Right forelimb (tissue), 1 donor: Measurements from ENCODE around the gene PDGFD.

Experiments
- DNase-seq: peaks from one replicate; pipeline ENCODE4 v3.0.0-alpha.2; 2018

PDGFD gene

DNA sequence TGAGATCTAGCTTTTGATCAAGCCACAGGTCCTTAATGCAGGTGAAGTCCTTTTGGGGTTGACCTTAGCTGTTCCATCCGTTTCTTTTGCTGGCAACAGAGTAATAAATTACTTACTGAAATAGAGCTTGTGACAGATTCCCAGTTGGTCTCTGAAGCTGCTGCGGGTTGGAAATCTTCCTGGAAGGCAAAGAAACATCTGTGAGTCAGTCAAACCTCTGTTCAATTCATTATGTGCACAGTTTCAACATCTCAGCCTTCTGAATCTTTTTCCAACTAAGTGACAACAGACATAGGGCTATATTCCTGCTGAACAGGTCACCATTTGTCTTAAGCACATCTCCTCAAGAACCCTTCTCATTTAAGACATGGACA, 216.4 kb downstream of the PDGFD start:
- DNase-seq = no peak

DNA sequence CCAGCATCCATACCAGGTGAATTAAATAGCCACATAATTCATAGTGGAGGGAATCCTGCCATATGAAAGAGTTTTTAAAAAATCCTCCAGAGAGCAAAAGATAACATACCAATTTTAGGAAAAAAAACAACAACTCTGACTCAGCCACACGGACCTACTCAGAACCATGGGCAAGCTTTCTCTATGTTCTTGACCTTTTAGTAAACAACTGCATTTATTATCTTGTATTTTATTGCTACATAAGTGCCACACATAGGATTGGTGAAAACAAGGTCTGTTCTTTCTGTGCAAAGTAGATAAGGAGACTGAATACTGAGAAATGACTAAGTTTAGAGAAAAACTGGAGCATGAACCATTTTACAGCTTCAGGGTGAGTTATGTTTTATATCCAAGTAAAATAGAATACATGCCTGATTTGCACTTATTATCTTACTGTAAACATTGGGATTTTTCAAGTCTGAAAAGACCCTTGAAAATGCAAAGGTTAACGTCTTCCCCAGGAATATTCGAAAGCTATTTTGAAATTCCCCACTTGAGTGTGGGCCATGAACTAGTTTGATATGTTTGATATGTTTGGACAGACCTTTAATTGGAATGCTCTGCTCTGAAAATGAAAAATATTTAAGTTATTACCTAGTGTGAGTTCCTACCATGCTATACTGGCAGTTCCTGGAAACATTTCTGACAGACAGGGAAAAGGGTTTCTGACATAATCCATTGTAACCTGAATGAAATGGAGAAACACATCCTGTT, 217.0 kb downstream of the PDGFD start:
- no peak for DNase-seq

DNA sequence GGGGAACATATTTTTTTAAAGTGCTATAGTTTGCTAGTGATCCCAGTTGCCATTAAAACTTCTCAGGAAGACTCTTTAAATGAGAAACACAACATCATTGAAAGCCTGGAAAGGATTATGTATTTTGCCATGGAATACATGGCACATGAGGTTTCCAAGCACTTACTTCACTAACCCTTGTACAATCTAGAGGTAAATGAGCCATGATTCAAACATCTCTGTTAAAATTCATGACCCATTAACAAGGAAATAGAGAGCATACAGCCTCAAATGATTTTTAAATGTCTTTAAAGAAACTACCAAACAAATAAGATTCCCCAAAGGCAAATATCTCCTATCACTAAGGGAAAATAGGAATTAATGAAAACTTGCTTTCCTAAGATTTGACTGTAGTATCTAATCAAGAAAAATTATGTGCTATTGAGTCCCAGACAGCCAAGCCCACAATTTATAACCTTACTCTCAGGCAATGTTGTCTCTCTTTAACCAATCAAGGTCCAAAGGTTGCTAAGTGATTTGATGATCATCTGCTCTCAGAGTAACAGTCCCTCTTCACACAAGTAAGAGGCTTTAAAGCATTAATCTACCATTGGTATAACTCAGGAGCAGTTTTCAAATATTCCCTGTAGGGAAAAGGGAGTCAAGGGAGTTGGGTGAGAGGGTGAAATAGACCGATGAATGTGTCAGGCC, 219.6 kb downstream of the PDGFD start:
- no peak for DNase-seq

DNA sequence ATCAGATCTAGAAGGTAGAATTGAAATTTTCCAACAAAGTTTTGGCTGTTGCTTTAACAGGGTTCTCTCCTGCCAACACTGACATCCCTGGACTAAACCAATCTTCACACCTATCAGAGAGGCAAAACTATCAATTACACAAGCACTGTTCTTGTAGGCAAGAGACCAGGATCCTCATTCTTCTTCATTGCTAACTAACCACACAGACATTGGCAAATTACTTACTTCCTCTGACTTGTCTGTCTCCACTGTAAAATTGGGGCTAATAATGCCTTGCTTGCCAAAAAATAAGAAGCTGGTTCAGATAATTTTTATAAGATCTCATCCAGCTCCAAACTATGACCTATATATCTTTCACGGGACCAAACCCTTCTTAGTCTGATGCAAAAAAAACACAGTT, 221.3 kb downstream of the PDGFD start:
- DNase-seq = no peak

DNA sequence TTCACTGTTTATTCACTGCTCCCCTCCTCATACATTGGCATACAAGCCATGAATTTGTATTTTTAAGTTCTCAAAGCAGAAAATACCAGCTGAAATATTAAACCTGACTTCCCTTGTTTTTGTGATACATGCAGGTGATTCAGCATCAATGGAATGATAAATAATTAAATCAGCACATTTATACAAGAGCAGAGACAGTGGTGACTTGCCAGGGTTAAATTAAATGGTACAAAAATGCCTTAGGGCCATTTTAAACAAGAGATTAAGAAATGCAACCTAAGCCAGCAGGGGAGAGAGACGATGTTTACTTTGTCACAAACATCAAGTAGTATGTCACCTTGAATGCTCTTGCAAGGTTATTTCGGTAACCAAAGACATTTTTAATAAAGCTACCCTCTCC, 223.4 kb downstream of the PDGFD start:
- DNase-seq = no peak

DNA sequence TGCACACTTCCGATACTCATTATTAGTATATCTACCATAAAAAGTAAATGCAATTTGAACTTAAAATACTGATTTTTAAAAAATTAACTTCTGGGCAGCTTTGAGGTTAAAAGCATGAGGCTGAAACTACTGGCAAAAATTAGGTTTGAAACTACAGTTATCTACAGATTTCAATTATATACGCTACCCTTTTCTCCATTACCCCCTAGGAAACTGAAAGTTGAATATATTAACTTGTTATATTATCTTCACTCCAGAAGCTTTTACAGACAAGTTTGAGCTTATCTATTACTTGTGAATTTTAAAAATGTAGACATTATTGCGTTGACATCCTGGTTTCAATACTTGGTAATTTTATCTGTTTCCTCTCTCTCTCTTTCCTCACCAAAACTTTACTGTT, 224.3 kb downstream of the PDGFD start:
- DNase-seq = no peak

DNA sequence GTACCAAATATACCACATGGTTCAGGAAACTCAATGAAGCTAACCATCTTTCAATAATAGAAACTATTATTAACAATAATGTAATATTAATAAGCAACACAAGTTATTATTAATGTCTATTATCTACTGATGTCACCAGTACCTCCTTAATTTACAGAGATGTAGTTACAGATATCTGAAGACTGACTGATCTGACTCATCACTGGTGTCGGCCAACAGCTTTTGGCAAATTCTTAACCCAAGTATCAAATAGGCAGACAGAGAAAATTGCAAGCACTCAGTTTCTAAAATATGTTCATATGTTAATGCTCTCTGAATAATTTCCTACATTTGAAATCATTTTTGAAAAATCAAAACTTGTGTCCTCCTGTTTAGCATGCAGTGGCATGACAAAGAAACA, 227.9 kb downstream of the PDGFD start:
- no peak for DNase-seq

DNA sequence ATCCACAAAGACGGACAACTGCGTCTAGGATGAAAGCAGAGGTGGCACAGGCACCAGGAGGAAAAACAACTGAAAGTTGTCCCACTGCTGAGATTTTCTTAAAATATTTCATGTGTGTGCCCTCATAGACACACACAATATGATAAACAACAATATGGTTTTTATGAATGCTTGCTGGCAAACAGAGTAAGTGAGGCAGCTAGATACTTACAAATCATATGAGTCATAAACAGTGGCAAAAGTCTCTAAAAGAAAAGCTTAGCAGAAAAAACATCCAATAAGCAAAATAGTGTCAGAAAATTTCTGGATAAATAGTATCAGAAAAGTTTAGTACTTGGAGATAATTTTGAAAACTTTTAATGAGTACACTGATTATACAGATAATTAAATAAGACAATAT, 228.7 kb downstream of the PDGFD start:
- DNase-seq = no peak

DNA sequence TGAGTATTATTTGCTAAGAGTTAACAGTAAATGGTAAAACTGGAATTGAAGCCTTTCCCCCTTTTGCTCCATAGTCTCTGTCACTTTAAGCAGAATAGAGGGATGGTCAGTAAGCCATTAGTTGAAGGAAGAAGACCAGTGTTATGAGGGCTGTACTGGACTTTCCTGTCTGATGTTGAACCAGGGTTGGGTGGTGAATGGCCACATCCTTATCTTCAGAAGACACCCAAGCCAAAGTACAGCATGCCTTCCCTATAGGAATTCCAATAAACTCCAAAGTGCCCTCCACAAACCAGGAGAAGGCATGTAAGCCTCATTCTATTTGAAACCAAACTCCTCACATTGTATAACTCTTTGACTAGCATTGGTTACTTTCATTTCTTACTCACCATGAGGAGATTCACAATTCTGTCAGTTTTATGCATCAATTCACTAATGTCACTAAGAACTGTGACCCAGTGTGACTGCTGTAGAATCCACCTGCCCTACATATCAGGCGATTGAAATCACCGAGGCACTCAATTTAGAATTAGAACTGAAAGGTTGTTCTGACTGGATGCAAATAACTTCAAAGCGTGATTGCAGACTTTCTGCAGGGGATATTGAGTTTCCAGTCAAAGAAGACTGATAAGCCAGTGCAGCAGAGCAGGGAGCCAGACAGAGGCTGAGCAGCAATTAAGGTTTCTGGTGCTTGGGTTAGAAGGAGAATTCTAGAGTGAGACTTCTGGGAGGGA, 234.6 kb downstream of the PDGFD start:
- DNase-seq = no peak

DNA sequence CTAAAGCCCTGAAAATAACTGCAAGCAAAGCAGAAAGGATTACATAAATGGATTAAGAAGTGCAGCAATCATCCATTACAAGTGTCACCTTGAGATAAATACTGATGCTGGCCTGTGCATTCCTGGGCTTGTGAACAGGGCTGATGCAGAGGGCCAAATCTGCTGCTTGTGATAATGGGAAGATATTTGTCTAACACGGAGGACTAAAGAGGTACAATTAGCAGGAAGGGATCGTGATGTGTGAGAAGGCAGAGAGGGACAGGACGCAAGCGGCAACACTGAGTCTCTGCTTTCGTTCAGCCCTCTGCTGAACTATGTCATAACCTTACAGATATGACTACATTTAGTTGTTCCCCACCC, 235.2 kb downstream of the PDGFD start:
- no peak for DNase-seq

DNA sequence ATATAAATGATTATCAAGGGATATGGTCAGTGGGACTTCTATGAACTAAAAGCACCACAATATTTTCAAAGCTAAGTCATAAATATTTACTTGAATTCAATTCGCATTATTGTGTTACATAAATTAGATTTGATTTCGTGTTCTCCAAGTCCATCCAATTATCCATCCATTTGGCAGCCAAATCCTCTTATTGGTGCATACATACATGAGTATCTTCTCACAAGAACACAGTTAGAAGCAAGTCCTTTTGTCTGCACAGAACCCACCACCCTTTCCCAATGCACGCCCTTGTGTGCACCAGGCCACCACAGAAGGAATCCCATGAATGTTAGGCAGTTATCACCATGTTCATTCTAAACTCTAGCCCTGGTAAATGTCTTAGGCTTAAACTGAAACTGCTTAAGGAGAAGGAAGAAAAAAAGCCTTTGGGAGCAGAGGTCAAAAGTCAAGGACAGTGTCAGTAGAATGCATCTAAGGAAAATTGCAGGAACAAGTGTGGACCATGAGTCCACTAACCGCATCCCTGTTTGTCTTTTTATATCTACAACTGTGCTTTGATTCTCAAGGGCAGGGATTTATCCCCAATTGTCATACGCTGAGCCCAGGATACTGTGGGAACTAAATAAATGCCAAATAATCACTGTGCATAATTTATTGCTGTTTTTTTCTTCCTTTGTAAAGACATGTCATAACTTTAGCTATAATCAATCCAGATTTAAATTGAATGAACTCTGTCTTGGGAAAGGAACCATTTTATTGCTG, 235.7 kb downstream of the PDGFD start:
- DNase-seq = no peak

DNA sequence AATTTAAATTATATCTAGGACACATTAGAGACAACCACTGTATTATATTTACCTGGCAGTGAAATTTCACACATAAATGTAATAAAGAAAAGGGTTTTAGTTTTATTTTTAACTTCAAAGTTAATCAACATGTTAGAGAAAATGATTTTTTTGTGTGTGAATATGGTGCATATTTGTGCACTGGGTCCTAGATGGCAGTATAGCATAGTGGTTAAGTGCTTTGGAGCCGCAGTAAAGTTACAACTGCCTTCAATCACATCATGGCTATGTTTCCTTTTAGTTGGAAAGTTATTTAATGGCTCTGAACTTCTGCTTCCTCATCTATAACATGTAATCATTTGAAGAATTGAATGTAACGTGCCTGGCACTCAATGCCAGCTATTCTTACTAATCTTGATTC, 236.4 kb downstream of the PDGFD start:
- no peak for DNase-seq

DNA sequence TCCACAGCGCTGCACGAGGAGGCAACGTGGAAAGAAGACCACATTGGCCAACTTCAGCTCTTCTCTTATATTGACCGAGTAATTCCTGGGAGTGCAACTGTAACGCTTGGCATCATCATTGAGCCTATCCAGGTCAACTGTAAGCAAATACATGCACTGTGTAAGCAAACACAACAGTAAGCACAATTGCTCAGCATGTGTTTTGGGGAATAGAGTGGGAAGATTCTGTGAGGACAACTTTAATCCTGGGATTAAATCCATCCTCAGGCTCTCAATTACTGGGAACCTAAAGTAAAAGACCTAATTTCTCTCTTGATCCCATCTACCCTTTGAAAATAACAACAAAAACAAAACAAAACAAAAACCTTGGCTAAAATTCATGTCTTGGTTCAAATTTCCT, 237.0 kb downstream of the PDGFD start:
- DNase-seq = no peak

DNA sequence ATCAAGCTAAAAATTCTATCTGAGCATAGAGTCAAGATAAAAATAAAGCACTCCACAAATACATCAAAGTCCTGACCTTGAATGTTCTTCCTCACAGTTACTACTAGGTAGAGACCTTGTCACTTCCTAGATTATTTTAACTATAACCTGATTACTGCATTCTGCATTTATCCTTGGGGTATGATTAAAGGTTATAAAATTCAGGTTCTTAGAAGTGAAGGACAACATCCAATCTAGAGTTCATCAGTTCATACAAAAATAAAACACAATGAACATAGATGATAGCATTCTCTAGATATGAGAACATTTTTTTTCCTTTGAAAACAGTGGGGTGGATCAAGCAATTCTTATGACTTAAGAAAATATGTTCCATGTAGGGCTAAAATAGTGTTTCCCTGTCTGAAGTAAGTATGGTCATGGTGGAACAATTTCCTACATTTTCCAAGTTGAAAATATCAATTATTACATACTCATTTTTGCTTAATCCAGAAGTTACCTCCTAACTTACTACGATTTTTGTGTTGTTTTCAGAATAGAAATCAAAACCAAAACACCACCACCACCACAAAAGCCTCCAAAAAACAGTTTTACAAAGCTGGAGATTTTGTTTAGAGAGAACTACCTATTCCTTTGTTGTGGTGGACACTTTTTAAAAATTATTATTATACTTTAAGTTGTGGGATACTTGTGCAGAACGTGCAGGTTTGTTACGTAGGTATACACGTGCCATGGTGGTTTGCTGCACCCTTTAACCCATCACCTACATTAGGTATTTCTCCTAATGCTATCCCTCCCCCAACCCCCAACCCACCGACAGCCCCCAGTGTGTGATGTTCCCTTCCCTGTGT, 239.6 kb downstream of the PDGFD start:
- DNase-seq = no peak

DNA sequence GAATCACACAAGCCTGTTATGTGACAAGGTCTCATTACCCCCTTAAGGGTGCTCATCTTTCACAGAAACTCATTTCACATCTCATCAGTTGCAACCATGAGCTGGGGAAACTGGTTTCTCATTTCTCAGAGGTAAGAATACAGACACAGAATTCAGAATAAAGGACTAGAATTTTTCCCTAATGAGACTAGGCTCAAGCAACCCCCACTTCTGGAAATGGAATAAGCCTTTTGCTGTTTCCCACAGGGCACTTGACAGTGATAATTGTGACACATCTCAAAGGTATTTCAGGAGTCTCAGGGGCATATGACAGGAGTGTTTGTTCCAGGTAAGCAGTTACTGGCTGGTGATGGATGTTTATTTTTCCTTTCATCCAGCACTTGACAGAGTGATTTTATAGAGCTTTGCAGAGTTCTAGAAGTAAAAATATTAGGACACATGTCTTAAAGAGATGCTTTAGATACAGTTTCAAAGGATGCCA, 240.5 kb downstream of the PDGFD start:
- no peak for DNase-seq

DNA sequence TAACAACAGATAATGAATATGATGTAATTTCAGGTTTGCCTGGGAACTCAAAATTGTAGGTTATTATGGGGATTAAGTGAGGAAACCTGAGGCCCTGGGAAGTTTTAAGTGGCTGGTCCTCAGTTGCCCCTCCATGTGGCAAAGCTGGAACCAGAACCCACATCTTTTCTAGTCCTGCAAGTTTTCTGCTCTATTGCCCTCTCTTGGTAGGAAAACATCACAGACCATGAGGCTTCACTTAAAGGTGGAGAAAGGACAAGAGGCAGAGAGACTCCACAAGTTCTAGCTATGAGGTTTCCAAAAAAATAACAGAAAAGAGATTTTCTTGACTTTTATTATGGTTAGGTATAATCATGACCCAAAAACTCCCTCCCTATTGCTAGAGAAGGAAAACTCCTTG, 243.0 kb downstream of the PDGFD start:
- DNase-seq = no peak

DNA sequence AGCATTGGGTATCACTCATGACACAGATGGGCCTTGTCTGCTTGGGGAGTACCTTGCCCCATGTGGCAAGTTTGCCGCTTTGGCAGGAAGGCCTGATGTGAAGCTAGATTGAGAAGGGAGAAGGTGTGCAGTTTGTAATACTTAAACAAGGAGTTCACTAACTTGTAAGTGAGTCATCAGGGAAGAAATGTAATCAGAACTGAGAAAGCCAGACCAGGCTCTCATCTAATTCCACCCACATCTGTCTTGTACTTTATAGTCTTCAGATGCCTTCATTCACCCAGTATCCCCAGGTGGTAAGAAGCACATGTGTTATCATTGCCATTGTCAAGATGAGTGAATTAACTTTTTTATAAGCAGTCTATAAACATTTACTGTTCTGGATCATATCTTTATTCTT, 243.5 kb downstream of the PDGFD start:
- no peak for DNase-seq

DNA sequence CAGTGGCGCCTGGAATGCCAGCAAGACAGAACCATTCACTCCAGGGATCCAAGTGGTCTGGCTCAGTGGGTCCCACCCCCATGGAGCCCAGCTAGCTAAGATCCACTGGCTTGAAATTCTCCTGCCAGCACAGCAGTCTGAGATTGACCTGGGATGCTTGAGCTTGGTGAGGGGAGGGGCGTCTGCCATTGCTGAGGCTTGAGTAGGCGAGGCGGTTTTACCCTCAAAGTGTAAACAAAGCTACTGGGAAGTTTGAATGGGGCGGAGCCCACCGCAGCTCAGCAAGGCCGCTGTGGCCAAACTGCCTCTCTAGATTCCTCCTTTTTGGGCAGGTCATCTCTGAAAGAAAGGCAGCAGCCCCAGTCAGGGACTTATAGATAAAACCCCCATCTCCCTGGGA, 253.2 kb downstream of the PDGFD start:
- DNase-seq = no peak

DNA sequence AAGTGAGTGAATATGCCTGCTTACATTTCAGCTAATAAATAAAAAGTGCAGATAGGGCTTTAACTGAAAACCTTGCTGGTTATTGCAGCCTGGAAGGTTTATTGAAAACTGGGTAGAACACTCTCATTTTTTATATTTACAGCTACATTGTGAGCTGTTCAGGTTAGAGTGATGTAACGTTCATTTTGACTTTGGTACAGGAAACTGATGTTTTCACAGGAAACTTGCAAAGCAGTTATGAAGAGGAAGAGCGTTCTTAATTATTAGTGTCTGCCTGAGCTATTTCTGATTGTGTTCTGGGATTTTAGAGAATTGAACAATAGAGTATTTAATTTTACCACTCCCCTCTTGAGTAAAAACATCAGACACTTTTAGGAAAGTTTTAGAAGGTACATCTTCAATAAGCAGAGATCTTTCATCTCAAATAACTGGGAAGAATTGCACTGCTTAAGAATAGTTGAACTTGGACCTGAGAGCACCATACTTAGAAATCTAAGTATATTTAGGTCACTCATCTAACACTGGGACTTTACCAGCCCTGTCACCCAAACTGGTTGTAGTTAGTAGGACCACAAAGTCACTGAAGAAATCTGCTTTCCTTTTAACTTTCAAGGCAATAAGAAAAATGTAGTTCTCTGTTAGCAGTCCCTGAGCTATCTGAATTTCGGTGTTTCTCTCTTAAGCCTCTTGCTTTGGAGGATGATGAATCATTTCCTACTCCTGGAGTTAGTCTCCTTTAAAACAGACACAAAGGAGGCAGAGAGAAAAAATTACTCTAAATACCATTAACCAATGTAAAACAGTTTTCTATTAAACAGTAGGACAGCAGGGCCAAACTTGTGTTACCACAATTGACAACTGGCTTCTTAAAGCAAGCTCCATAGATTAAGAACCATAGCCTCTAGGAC, 256.1 kb downstream of the PDGFD start:
- no peak for DNase-seq

DNA sequence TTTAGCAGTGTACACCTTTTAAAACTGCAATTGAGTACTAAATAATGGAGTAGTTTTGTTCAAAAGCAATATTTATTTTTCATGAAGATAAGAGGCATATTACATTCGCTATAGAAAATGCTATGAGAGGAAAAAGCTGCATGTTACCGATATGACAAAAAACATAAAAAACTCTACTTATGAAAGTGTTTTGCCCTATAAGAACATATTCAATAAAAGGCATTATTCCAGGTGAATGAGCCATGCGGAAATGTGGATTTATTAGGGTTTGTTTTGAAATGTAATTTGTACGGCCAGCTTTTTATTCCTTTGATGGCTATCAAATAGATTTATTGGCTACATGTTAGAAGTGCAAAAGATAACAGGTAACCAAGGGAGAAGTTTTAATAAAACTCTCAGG, 256.8 kb downstream of the PDGFD start:
- no peak for DNase-seq

DNA sequence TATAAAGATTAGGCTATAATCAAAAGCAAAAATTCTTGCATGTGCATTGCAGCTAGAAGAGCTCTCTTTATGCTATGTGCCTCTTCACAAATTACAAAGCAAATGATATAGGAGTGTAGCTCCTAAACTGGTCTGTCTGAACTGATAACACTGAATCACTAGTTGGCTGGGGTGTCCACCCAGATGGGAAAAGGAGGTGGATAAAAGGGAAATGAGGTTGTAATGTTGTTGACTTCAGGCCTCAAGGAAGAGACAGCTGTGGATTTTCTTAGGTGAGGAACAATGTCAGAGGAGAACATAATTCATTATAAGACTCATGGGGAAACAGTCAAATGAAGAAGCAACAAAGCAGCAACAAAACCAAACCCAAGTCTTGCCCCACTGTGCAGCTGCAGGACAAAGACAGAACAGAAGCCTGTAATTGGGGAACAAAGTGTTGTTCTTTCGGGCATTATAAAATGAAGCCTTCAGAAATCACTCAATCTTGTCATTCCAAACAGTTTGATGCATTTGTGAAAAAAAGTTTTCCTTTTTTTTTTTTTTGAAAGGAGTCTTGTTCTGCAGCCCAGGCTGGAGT, 257.6 kb downstream of the PDGFD start:
- DNase-seq = no peak
